Measurements from ENCODE around the gene MADD. TPM values are rescaled to one million over a fixed set of nuclear protein-coding genes. Genes with fewer than 3 reads are reported as not detected.
"Not testable (repeated sequence)": the region's sequence is repeated elsewhere in the genome, so short reads cannot be mapped to it uniquely, and the experiment has no call there.

Gene MADD
- polyA plus RNA-seq, 10 donors: 23.9 to 33.1 (median 29.8) TPM

DNA sequence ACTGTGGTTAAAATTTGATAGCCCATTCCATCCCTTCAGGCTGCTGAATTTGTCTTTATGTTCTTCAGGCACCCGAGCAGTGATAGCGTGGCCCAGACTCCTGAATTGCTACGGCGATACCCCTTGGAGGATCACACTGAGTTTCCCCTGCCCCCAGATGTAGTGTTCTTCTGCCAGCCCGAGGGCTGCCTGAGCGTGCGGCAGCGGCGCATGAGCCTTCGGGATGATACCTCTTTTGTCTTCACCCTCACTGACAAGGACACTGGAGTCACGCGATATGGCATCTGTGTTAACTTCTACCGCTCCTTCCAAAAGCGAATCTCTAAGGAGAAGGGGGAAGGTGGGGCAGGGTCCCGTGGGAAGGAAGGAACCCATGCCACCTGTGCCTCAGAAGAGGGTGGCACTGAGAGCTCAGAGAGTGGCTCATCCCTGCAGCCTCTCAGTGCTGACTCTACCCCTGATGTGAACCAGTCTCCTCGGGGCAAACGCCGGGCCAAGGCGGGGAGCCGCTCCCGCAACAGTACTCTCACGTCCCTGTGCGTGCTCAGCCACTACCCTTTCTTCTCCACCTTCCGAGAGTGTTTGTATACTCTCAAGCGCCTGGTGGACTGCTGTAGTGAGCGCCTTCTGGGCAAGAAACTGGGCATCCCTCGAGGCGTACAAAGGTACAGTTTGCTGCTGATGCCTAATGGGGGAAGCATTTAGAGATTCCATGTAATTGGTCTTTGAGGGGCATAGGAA lies 4.7 kb downstream of the MADD start:
- DNase-seq: no peak

- DNase-seq: no peak
Measured at GRCh38 chr11:47276923-47277322, 7.0 kb downstream of the MADD start.

- no peak for DNase-seq
Measured at GRCh38 chr11:47278058-47278457, 8.1 kb downstream of the MADD start.

GRCh38 chr11:47278769-47279168 lies 8.8 kb downstream of the MADD start:
- DNase-seq: no peak

- no peak for DNase-seq
Measured at GRCh38 chr11:47280099-47280498, 10.2 kb downstream of the MADD start.

DNA sequence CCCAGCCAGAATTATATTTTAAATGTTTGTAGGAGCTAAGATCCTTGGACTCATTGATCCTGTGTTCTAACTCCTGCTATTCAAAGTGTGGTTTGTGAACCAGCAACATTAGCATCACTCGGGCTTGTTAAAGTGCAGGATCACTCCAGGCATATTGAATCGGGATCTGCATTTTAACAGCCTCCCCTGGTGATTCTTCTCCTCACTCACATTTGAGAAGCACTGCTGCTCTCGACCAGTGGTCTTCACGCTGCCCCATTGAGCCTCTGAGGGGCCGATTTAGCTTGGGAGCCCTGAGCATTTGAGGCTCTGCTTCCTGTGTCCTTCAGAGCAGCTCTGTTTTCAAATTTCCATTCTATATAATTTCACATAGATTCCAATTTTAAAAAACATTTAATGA lies 10.9 kb downstream of the MADD start:
- DNase-seq: no peak

- no peak for DNase-seq
Measured at GRCh38 chr11:47282462-47282861, 12.5 kb downstream of the MADD start.

DNA sequence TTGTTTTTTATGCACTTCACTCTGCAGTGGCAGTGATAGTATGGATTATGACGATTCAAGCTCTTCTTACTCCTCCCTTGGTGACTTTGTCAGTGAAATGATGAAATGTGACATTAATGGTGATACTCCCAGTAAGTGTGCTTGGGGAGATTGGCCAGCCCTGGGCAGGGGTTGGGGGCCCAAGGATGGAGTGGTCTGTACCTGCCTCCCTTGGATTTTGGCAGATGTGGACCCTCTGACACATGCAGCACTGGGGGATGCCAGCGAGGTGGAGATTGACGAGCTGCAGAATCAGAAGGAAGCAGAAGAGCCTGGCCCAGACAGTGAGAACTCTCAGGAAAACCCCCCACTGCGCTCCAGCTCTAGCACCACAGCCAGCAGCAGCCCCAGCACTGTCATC lies 14.2 kb downstream of the MADD start:
- DNase-seq: no peak

DNA sequence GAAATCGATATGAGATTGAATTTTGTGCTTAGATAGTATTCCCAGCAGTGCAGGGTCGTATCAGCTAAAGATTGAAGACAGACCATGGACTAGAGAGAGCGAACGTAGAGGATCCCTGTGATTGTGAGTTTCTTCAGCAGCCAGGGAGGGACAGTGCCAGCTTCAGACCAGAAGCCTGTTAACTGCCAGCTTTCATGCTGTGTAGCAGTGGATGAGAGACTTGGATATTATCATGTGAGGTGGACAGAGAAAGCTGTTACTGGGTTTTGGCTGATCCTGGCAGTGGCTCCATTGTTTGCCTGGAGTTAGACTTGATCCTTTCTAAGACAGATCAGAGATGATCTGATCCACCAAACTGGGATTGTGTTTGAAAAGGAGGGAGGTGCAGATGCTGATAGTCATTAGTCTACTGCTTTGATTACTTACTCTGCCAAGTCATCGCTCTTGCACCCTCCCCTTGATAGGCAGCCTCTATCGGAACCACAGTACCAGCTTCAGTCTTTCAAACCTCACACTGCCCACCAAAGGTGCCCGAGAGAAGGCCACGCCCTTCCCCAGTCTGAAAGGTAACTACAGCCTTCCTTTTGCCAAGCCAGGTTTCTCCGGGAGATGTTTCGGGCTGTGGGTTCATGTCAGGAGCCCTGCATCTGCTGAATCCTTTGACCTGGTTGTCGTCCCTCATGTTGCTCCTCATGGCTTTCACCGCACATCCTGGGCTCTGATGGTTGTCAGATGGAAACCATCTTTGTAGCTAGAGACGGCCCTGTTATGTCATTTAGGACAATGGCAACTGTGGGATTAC lies 16.2 kb downstream of the MADD start:
- DNase-seq: no peak

GRCh38 chr11:47288066-47288465 lies 18.1 kb downstream of the MADD start:
- no peak for DNase-seq

DNA sequence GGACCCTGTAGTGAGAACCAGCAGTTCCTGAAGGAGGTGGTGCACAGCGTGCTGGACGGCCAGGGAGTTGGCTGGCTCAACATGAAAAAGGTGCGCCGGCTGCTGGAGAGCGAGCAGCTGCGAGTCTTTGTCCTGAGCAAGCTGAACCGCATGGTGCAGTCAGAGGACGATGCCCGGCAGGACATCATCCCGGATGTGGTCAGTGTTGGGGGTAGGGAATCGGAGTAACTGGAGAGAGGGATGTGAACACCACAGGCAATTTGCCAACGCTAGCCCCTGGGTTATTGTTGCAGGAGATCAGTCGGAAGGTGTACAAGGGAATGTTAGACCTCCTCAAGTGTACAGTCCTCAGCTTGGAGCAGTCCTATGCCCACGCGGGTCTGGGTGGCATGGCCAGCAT lies 19.9 kb downstream of the MADD start:
- DNase-seq: no peak

DNA sequence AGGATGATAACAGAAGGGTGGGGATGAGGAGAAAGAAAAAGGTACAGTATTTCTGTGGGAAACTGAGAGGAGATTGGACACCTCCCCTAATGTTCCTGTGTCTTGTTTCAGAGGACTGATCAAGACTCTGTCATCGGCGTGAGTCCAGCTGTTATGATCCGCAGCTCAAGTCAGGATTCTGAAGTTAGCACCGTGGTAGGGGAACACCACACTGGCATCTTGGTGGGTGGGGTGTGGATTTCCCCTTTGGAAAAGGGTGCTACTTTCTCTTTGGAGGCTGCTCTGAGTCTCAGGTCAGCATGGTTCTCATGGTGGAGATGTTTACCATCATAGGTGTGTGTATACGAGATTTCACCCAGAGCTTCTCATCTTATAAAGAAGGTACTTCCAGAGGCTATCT lies 25.5 kb downstream of the MADD start:
- no peak for DNase-seq

DNA sequence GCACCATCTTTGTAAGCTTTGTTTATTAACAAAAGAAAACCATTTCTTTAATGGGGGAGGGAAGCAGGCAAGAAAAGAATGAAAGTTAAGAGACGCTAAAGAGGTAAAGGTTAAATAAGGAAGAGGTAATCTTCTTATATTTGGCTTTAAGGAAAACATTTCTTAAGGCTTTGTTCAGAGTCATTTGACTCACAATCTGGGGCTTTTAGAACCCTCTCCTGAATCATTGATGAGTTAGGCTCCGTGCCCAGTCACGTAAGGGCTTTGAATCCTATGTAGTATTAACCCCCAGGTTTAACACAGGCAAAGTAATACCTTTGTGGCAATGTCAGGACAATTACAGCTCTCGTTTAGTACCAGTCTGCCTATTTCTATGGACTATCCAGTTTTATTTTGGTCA lies 26.1 kb downstream of the MADD start:
- no peak for DNase-seq

DNA sequence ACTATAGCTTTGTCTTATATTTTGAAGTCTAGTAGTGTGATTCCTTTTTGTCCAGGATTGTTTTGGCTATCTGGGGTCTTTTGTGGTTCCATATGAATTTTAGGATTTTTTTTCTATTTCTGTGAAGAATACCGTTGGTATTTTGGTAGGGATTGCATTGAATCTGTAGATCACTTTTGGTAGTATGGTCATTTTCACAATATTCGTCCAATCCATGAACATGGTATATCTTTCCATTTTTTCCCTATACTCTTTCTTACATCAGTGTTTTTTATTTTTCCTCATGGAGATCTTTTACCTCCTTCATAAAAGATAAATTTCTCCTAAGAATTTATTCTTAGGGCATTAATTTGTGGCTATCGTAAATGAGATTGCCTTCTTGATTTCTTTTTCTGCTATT lies 29.1 kb downstream of the MADD start:
- DNase-seq: no peak

GRCh38 chr11:47302853-47303252 lies 32.9 kb downstream of the MADD start:
- DNase-seq: no peak

DNA sequence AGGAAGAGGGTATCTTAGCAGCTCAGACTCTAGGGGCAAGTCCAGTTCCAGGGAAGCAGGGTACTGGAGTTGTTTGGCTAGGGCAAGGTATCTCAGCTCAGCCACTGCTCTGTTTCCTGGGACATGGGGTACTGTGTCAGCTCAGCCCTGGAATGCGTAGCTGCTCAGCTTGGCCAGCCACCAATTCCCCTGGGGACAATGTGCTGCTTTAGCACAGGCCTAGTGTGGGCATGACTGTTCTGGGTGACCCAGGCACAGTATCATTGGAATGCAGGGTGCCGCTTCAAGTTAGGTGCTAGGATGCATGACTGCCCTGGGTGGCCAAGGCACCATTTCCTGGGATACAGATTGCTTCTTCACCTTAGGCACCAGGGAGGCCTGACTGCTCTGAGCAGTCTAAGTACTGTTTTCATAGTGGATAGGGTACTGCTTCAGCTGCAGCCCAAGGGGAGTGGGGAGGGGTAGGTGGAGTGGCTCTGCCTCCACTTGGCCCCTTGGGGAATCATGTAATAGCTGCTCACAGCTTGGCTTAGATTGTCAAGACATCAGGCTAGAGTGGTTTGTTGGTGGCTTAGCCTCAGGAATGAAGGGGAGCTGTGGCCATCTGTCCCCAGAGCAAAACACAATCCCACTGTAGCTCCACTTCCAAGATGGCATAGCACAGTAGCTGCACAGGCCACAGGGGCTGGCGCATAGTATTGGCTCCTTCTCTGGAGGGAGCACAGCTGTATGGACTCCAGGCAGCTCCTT lies 36.0 kb downstream of the MADD start:
- DNase-seq: no peak

DNA sequence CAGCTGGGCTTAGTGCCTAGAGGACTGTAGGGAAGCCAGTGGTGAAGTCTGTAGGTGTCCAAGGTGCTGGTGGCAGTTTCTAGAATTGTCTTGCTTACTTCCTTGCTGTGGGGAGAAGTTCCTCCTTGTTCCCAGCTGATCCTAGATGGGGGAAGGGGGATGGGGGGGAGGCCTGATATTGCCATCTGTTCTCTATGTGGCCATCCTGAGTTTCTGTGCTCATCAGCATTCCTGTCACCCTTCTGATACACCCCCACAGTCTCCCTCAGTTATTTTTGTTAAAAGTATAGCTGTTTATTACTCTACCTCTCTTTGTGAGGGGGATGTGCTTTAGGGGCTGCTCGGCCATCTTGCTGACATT lies 36.5 kb downstream of the MADD start:
- DNase-seq: no peak

- no peak for DNase-seq
Measured at GRCh38 chr11:47308050-47308823, 38.3 kb downstream of the MADD start.

GRCh38 chr11:47314992-47315391 lies 45.1 kb downstream of the MADD start:
- no peak for DNase-seq

DNA sequence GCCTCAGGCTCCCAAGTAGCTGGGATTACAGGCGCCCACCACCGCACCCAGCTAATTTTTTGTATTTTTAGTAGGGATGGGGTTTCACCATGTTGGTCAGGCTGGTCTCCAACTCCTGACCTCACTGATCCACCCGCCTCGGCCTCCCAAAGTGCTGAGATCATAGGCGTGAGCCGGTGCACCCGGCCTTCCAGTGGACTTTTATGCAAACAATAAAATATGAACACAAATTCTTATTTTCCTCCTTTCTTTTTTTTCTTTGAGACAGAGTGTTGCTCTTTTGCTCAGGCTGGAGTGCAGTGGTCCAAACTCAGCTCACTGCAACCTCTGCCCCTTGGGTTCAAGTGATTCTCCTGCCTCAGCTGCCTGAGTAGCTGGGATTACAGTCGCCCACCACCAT lies 46.6 kb downstream of the MADD start:
- DNase-seq: not testable (repeated sequence)

GRCh38 chr11:47317064-47317828 lies 47.3 kb downstream of the MADD start:
- DNase-seq: no peak

Measured in muscle of back (tissue), 11 donors.